NCI-H446 treated with DMSO at 0.1 percent for 48 hours (cell line): Measurements from ENCODE around the gene PXDN.
"Not testable (repeated sequence)": the region's sequence is repeated elsewhere in the genome, so short reads cannot be mapped to it uniquely, and the experiment has no call there.

ENCODE experiments used
- DNase-seq: peaks from one replicate; lab custom pipeline; 2025; lab: John Stamatoyannopoulos, UW

The PXDN gene

DNA sequence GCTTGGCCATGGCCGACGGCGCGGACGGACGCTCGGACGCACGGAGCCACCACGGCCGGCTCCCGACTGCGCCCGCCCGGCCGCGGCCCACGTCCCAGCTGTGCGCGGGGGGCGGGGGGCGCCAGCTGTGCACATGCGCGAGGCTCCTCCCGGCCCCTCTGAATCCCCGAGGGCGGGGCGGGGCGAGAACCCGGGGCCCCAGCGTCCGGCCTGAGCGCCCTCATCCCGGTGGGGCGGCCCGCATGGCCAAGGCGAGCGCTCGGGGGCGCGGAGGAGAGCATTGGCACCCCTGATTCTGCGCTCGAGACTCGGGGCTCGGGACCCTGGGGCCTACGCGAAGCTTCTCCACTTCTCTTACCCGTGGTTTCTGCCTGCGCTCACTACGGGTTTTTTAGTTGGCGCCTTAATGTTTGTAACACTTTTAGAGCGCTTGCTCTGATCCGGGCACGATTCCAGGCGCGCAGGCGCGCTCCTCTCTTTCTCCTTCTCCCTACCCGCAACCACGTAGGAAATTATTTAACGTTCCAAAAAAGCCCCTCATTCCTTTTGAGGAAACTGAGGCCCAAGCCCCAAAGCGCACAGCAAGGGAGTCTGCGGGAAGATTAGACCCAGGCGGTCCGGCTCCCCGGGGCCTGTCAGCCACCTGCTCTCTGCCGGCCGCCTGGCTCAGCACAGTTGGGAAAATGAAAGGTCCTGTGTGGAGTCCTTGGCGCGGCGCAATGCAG lies at the start of gene PXDN:
PXDN (minus strand) TSS at position 70 of the 725 bp plus-strand sequence; CDS start at position 10, 60 bp downstream.
- no peak for DNase-seq

GRCh38 chr2:1793868-1794445 lies 49.6 kb upstream of the PXDN start:
- DNase-seq: no peak

- DNase-seq: no peak
These were observed 48.9 kb upstream of the PXDN start for GRCh38 chr2:1793001-1793867.

DNA sequence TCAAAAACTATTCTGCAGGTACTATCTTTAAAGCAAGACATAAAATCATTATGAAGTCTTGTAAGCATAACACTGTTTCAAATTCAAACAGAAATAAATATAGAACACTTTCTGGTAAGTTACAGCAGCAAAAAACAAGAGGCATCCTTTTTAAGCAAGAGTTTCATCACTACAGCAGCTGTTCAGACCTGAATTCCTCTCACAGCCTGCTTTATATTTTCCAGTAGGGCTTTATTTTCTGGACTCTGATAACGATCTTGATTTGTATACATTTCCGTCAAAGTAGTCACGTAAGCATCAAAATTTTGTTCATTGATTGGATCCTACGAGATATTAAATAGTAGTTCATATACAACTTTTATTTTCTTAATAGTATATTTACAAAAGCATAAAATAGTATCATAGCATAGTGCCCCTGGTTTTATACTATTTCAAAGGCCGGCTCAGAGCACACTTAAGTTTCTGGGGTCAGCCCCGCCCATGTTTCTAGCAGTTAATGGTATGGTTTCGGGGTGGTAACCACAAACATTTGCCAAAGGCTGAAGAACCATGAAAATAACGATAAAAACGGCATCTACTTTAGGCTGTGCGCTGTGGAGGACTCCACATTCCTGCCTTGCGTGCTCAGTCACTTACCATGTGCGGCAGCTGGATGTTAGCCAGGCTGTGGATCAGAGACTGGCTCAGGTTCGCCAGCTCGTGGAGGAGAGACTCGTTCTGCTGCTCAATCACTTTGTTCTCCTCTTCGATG lies 47.5 kb upstream of the PXDN start:
- DNase-seq: no peak

DNA sequence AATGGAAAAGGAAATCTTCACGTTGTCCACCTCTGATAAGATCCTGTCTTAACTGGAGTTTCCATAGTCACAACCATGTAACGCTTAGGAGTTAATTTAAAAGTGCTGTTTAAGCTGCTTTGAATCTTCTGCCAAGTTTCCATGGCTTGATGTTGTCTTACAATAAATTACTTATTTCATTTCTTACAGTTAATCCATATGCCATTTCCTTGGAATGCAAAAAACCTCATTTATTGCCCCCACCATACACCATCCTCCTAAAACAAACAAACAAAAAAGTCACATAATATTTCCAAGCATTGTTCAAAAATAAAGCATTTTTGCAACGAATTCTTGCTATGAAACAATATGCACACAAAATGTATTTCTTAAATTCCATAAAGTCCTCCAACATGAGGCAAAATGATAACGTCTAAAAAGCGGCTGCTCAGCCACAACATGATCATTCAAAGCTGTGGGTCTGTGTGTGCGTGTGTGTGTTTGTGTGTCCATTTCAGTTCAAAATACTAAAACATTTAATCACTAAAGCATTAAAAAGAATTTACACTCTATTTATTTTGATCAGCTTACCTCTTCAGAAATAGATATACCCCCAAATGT lies 46.8 kb upstream of the PXDN start:
- no peak for DNase-seq

DNA sequence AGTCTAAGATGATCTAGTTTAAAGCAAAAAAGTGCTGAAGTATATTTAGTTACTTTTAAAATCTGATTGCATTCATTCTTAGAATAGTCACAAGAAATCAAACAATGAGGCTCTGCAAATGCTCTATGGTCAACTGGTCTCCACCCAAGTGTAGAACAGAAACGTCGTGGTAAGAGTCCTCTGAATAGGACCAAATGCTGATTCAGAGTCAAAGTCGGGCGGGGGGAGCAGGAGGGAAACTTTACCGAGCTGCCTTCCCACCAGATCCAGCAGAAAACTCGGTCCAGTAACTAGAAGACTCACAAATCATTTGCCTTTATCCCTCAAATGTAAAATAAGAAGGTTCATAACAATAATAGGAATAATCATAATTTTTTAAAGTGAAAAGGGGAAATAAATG lies 46.2 kb upstream of the PXDN start:
- DNase-seq: no peak

GRCh38 chr2:1789610-1790009 lies 45.3 kb upstream of the PXDN start:
- DNase-seq: no peak

GRCh38 chr2:1788478-1788959 lies 44.2 kb upstream of the PXDN start:
- DNase-seq: no peak

DNA sequence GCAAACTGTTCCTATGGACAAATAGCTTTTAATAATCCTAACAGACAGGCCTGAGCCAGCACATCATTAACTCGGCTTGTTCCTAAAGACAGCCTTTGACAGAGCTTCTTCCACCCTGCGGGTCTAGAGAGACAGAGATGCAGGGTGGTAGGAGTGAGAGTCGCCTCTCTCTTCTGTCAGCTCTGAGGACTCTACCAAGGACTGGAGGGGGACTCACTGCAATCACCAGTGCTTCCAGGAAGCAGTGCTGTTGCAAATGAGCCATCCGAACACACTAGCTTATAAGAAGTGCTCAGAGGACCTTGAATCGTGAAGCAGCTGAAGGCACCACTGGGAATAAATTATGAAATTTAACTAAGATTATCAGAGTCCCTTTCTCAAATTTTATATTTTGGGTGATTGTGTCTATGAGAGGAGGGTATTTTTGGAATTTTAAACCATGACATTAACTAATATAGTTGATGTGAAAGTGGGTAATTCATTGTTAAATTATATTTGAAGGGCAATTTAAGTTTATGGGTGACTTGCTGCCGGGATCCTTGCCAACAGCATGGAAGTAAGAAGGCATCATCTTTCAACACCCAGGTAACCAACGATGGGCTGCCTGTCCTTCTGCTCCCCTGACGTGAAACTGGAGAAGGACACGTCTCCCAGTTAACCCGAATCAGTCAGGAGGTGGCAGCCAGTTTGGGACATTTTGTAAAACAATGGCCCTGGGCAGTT lies 43.6 kb upstream of the PXDN start:
- peak; percentile 32 for DNase-seq

- DNase-seq: no peak
These were observed 40.8 kb upstream of the PXDN start for GRCh38 chr2:1784986-1785617.

DNA sequence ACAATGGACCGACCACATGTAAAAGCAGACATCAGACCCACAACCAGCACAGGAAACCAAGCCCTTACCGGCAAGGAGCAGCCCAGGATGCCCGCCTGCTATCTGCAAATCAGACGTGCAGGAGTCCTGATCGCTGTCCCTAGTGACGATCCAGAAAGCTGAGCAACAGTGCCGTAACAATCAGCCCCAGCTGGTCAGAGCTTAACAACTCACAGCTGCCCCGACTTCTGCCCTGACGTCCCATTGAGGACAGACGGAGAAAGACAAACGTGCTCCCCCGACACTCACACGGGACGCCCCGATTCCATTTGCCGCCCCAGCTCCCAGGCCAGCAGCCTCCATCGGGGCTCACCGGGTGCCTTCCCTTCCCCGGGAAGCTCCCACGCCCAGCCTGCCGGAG lies 39.8 kb upstream of the PXDN start:
- DNase-seq: no peak

DNA sequence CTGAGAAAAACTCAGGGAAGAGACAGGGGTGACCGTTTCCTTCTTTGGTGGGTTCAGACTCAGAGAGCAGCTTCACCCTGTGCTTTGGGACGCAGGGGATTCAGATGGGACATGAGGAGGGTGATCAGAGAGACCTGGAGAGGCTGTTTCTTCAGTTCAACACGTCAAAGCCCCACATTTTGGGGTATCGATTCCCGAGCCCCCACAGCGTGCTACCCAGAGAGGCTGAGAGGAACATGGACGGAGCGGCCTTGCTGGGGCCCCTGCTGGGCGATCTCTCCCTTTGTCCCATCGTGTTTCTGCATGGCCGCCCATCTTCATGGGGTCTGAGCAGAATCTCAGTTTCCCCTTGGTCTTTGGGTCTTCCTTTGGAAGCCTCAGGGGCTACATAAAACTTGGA lies 38.2 kb upstream of the PXDN start:
- no peak for DNase-seq

- no peak for DNase-seq
These were observed 37.2 kb upstream of the PXDN start for GRCh38 chr2:1781291-1782080.

DNA sequence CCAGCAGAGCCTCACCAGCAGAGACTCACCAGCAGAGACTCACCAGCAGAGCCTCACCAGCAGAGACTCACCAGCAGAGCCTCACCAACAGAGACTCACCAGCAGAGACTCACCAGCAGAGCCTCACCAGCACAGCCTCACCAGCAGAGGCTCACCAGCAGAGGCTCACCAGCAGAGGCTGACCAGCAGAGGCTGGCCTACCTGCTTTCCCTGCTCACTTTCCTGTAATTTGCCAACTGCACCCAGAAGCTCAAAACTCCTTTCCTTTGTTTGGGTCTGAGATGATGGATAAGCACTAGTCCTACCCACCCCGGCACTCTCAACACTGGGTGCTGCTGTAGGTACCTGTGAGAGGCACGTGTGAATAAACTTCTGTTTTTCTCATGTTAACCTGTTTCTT lies 36.4 kb upstream of the PXDN start:
- DNase-seq: no peak

DNA sequence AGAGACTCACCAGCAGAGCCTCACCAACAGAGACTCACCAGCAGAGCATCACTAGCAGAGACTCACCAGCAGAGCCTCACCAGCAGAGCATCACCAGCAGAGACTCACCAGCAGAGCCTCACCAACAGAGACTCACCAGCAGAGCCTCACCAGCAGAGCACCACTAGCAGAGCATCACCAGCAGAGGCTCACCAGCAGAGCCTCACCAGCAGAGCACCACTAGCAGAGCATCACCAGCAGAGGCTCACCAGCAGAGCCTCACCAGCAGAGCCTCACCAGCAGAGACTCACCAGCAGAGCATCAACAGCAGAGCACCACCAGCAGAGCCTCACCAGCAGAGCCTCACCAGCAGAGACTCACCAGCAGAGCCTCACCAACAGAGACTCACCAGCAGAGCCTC lies 35.7 kb upstream of the PXDN start:
- DNase-seq: not testable (repeated sequence)

- no peak for DNase-seq
These were observed 34.3 kb upstream of the PXDN start for GRCh38 chr2:1778566-1778965.

- no peak for DNase-seq
These were observed 33.5 kb upstream of the PXDN start for GRCh38 chr2:1777781-1778180.

DNA sequence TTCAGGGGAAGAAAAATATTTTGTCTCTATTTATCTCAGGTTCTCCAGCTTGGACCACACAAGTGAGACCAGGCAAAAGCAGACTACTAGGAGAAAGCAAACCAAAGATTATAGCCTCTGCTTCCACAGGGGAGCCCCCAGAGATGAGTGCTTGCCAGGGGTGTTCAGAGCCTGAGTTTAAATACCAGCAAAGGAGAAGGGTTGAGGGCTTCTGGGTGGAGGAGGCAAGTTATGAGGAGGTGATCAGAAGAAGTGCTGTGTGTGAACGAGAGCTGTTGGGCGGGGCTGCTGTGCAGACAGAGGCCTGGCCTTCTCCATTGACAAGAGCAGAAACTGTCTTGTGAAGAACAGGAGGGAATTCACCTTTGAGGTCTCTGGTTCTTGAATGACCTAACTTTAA lies 32.8 kb upstream of the PXDN start:
- DNase-seq: no peak

DNA sequence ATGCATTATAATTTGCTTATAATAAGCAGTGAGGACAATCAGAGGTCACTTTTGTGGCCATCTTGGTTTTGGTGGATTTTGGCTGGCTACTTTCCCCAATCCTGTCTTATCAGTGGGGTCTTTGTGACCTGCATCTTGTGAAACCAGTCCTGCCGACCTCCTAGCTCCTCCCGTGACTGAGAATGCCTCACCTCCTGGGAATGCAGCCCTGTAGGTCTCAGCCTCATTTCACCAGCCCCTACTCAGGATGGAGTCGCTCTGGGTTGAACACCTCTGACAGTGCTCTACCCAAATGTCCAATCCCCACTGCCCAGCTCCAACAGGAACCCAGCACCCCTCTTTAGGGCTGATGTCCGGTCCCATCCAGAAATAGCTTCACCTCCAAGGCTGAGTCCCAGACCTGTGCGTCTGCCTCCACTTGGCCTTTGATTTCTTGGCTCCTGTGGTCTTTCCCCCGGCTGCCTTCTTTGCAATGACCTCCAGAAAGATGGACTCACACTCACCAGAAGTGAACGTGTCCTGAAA lies 31.3 kb upstream of the PXDN start:
- no peak for DNase-seq
